ENCODE data around the gene TGM4.
"Not testable (repeated sequence)": the region's sequence is repeated elsewhere in the genome, so short reads cannot be mapped to it uniquely, and the experiment has no call there.

TGM4 gene

GRCh38 chr3:44915702-44916438 lies 41.5 kb downstream of the TGM4 start:
- no peak for DNase-seq (ENCODE audit: low read depth)

- DNase-seq (ENCODE audit: low read depth) = no peak
Measured at GRCh38 chr3:44918087-44918486, 43.7 kb downstream of the TGM4 start.

GRCh38 chr3:44918581-44918980 lies 44.2 kb downstream of the TGM4 start:
- no peak for DNase-seq (ENCODE audit: low read depth)

GRCh38 chr3:44920081-44920480 lies 45.7 kb downstream of the TGM4 start:
- DNase-seq (ENCODE audit: low read depth) = no peak

GRCh38 chr3:44923632-44924456 lies 49.4 kb downstream of the TGM4 start:
- DNase-seq (ENCODE audit: low read depth) = no peak

- DNase-seq (ENCODE audit: low read depth) = no peak
Measured at GRCh38 chr3:44924457-44925084, 50.2 kb downstream of the TGM4 start.

GRCh38 chr3:44926172-44926571 lies 51.8 kb downstream of the TGM4 start:
- no peak for DNase-seq (ENCODE audit: low read depth)

- DNase-seq (ENCODE audit: low read depth) = no peak
Measured at GRCh38 chr3:44926921-44927320, 52.5 kb downstream of the TGM4 start.

- DNase-seq (ENCODE audit: low read depth) = no peak
Measured at GRCh38 chr3:44927371-44927770, 53.0 kb downstream of the TGM4 start.

GRCh38 chr3:44929782-44930181 lies 55.4 kb downstream of the TGM4 start:
- DNase-seq (ENCODE audit: low read depth) = no peak

GRCh38 chr3:44930911-44931310 lies 56.5 kb downstream of the TGM4 start:
- DNase-seq (ENCODE audit: low read depth) = no peak

GRCh38 chr3:44931791-44932190 lies 57.4 kb downstream of the TGM4 start:
- DNase-seq (ENCODE audit: low read depth) = no peak

GRCh38 chr3:44932271-44932670 lies 57.9 kb downstream of the TGM4 start:
- DNase-seq (ENCODE audit: low read depth) = no peak

- DNase-seq (ENCODE audit: low read depth) = no peak
Measured at GRCh38 chr3:44932986-44933944, 58.9 kb downstream of the TGM4 start.

- no peak for DNase-seq (ENCODE audit: low read depth)
Measured at GRCh38 chr3:44939581-44940036, 65.2 kb downstream of the TGM4 start.

- DNase-seq (ENCODE audit: low read depth) = no peak
Measured at GRCh38 chr3:44942202-44942921, 68.0 kb downstream of the TGM4 start.

GRCh38 chr3:44948239-44948638 lies 73.8 kb downstream of the TGM4 start:
- no peak for DNase-seq (ENCODE audit: low read depth)

GRCh38 chr3:44949770-44950169 lies 75.4 kb downstream of the TGM4 start:
- DNase-seq (ENCODE audit: low read depth) = not testable (repeated sequence)

- DNase-seq (ENCODE audit: low read depth) = no peak
Measured at GRCh38 chr3:44950275-44950734, 75.9 kb downstream of the TGM4 start.

GRCh38 chr3:44952689-44953088 lies 78.3 kb downstream of the TGM4 start:
- DNase-seq (ENCODE audit: low read depth) = no peak

GRCh38 chr3:44954304-44954703 lies 79.9 kb downstream of the TGM4 start:
- no peak for DNase-seq (ENCODE audit: low read depth)

Measured in stimulated activated CD8-positive, alpha-beta memory T cell treated with anti-CD3 and anti-CD28 coated beads, Interleukin-15, amount 100 ng/mL, for 1 hour (primary cell).